ENCODE results near the gene RFTN1.

Gene RFTN1

DNA sequence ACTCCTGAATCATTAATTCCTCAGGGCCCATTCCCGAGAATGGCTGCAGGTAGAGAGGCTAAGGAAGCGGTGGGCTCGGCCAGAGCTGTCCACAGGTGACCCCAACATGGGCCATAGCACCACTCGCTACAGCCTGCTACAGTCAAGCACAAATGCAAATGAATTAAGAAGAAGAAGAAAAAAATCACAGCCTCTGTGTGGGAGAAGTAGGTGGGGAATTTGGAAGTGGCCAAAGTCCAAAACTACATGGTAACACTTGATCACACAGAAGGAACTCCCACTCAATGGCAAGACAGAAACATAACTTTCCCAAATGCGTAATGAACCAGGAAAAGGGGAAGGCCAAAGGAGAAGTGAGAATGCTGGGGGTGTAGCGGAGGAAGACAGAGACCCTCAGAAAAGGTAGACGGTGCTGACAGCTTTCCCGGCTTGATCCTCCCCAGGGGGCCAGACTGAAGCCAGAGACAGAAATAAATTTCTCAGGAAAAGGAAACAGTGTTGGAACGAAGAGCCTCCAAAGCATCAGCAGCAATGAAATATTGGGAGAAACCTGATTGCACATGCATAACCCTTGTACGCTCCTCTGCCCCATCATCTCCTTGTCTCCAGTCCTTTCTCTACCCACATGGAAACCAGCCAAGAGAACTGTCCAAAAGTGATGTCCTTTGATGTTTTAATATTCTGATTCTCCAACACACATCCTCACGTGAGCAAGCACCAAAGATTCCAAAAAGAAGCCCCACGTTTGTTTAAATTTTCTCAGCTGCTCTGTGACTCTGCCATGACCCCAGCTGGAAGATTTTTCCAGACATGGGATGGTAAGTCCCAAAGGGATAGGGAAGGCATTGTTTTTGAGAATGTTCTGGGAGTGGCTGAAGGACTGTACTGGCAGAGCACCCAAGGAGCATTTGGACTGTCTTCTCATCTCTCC lies 140.9 kb downstream of the RFTN1 start (continued):
- no peak for TF ChIP-seq TOX (CRISPR knock-in tag; IDR thresholded peaks at IDR 0.05; ENCODE audit: borderline replicate concordance)

DNA sequence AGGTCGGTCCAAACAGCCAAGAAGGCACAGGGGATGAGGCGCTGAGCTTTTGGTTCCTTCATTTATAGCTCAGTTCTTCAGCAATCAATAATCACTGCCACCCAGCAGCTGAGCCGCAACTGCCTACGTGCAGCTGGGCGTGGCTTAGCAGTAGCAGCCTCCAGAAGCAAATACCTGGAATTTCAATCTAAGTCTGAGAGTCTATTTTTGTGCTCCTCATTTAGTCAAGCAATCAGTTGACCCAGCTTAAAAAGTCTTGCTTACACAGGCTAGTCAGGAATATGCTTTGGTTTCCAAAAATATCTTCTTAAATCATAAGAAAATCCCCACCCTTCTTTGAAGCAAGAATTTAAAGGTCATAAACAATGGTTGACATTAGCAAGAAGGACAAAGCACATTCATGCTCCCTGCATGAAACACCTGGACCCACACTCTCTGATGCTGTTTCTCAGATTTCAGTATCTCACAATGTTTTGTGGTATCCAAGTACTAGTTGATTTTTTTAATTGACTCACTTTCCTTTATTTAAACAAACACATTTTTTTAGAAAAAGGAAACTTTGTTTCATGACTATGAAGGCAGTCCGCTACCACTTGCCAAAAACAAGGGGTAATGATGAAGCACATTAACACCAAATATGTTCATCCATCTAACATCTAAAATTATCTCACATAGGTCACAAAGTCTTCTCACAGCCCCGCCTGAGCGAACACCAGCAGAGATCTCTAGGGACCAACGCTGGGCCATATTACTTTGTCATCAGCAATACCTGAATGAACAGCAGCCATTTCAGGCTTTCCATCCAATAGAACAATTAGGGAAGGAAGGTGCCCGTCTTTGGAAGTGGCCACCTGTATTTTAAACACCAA lies 142.4 kb downstream of the RFTN1 start:
- no peak for ATAC-seq
- no peak for TF ChIP-seq ZFP30 (CRISPR knock-in tag; IDR thresholded peaks at IDR 0.05)
- TF ChIP-seq, protein P1, sequence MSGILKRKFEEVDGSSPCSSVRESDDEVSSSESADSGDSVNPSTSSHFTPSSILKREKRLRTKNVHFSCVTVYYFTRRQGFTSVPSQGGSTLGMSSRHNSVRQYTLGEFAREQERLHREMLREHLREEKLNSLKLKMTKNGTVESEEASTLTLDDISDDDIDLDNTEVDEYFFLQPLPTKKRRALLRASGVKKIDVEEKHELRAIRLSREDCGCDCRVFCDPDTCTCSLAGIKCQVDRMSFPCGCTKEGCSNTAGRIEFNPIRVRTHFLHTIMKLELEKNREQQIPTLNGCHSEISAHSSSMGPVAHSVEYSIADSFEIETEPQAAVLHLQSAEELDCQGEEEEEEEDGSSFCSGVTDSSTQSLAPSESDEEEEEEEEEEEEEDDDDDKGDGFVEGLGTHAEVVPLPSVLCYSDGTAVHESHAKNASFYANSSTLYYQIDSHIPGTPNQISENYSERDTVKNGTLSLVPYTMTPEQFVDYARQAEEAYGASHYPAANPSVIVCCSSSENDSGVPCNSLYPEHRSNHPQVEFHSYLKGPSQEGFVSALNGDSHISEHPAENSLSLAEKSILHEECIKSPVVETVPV (CRISPR knock-in tag; IDR thresholded peaks at IDR 0.05): no peak

DNA sequence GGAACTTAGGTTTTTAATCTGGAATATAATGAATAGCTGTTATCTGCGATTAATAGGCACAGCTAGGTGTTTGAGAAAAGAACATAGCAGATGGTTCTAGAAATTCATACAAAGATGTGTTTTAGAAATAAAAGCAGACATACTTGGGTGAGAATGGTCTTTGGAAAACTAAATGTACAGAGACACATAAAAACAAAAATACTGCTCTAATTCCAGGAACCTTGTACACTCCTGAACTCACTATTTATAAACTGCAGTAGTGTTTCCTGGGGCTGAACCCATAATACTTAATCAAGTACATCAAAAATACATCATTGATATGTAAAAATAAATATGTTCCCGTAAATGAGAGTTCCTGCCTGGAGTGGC lies 143.0 kb downstream of the RFTN1 start:
- ATAC-seq: no peak
- TF ChIP-seq ESRRG (CRISPR knock-in tag; IDR thresholded peaks at IDR 0.05): no peak
- no peak for TF ChIP-seq GLIS3 (CRISPR knock-in tag; IDR thresholded peaks at IDR 0.05)
- TF ChIP-seq ARNTL (CRISPR knock-in tag; IDR thresholded peaks at IDR 0.05; ENCODE audit: borderline replicate concordance, low read depth): no peak
- no peak for TF ChIP-seq SNAI2 (CRISPR knock-in tag; IDR thresholded peaks at IDR 0.05)

DNA sequence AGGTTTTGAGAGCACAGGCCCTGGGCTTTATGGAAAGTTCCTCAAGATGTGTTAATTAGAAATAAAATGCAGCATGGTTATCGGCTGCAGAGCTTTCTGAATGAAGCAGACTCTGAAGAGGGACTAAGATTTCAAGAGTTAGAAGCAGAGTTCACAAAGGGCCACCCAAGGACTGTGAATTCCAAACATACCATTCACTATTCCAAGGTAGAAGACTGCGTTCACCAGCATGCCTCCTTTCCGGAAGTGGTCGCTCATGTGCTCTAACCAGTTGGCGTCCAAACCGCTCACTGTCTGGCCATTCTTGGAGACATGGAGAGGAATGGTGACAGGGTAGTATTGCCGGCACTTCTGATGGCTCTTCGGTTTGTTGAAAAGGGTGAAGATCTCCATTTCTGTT lies 143.6 kb downstream of the RFTN1 start:
- no peak for ATAC-seq
- TF ChIP-seq CSDC2 (CRISPR knock-in tag; IDR thresholded peaks at IDR 0.05): no peak
- TF ChIP-seq ZNF8 (CRISPR knock-in tag; IDR thresholded peaks at IDR 0.05): no peak
- no peak for TF ChIP-seq ZFP3 (CRISPR knock-in tag; IDR thresholded peaks at IDR 0.05)
- no peak for TF ChIP-seq TCF4 (CRISPR knock-in tag; IDR thresholded peaks at IDR 0.05; ENCODE audit: borderline replicate concordance)
- TF ChIP-seq, protein P2, sequence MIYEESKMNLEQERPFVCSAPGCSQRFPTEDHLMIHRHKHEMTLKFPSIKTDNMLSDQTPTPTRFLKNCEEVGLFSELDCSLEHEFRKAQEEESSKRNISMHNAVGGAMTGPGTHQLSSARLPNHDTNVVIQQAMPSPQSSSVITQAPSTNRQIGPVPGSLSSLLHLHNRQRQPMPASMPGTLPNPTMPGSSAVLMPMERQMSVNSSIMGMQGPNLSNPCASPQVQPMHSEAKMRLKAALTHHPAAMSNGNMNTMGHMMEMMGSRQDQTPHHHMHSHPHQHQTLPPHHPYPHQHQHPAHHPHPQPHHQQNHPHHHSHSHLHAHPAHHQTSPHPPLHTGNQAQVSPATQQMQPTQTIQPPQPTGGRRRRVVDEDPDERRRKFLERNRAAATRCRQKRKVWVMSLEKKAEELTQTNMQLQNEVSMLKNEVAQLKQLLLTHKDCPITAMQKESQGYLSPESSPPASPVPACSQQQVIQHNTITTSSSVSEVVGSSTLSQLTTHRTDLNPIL (CRISPR knock-in tag; IDR thresholded peaks at IDR 0.05; ENCODE audit: low read depth): no peak
- TF ChIP-seq ZNF565 (CRISPR knock-in tag; conservative IDR thresholded peaks at IDR 0.05; ENCODE audit: low read depth): no peak
- TF ChIP-seq, protein P3, sequence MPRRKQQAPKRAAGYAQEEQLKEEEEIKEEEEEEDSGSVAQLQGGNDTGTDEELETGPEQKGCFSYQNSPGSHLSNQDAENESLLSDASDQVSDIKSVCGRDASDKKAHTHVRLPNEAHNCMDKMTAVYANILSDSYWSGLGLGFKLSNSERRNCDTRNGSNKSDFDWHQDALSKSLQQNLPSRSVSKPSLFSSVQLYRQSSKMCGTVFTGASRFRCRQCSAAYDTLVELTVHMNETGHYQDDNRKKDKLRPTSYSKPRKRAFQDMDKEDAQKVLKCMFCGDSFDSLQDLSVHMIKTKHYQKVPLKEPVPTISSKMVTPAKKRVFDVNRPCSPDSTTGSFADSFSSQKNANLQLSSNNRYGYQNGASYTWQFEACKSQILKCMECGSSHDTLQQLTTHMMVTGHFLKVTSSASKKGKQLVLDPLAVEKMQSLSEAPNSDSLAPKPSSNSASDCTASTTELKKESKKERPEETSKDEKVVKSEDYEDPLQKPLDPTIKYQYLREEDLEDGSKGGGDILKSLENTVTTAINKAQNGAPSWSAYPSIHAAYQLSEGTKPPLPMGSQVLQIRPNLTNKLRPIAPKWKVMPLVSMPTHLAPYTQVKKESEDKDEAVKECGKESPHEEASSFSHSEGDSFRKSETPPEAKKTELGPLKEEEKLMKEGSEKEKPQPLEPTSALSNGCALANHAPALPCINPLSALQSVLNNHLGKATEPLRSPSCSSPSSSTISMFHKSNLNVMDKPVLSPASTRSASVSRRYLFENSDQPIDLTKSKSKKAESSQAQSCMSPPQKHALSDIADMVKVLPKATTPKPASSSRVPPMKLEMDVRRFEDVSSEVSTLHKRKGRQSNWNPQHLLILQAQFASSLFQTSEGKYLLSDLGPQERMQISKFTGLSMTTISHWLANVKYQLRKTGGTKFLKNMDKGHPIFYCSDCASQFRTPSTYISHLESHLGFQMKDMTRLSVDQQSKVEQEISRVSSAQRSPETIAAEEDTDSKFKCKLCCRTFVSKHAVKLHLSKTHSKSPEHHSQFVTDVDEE (CRISPR knock-in tag; IDR thresholded peaks at IDR 0.05): no peak
- TF ChIP-seq ESRRG (CRISPR knock-in tag; IDR thresholded peaks at IDR 0.05): no peak
- TF ChIP-seq ZC3H10 (CRISPR knock-in tag; IDR thresholded peaks at IDR 0.05): no peak
- TF ChIP-seq TOX (CRISPR knock-in tag; IDR thresholded peaks at IDR 0.05; ENCODE audit: borderline replicate concordance): no peak
- no peak for TF ChIP-seq GLIS3 (CRISPR knock-in tag; IDR thresholded peaks at IDR 0.05)
- no peak for TF ChIP-seq RARB (CRISPR knock-in tag; IDR thresholded peaks at IDR 0.05)

GRCh38 chr3:16369276-16369675 lies 144.2 kb downstream of the RFTN1 start:
- no peak for ATAC-seq
- TF ChIP-seq OSR1 (CRISPR knock-in tag; IDR thresholded peaks at IDR 0.05): no peak
- no peak for TF ChIP-seq RARB (CRISPR knock-in tag; IDR thresholded peaks at IDR 0.05)
- TF ChIP-seq TOX (CRISPR knock-in tag; IDR thresholded peaks at IDR 0.05; ENCODE audit: borderline replicate concordance): no peak
- TF ChIP-seq, protein P3 (CRISPR knock-in tag; IDR thresholded peaks at IDR 0.05): no peak
- no peak for TF ChIP-seq ZNF565 (CRISPR knock-in tag; conservative IDR thresholded peaks at IDR 0.05; ENCODE audit: low read depth)
- TF ChIP-seq GLIS3 (CRISPR knock-in tag; IDR thresholded peaks at IDR 0.05): no peak
- no peak for TF ChIP-seq ESRRG (CRISPR knock-in tag; IDR thresholded peaks at IDR 0.05)
- no peak for TF ChIP-seq ARNTL (CRISPR knock-in tag; IDR thresholded peaks at IDR 0.05; ENCODE audit: borderline replicate concordance, low read depth)
- no peak for TF ChIP-seq PPARA (CRISPR knock-in tag; IDR thresholded peaks at IDR 0.05; ENCODE audit: borderline replicate concordance)
- TF ChIP-seq, protein P1 (CRISPR knock-in tag; IDR thresholded peaks at IDR 0.05): no peak
- TF ChIP-seq ZNF70 (CRISPR knock-in tag; IDR thresholded peaks at IDR 0.05): no peak
- no peak for TF ChIP-seq ZFP3 (CRISPR knock-in tag; IDR thresholded peaks at IDR 0.05)
- no peak for TF ChIP-seq ZNF8 (CRISPR knock-in tag; IDR thresholded peaks at IDR 0.05)
